WTC11 (cell line): ENCODE data around the gene ATP5MG. TPM values are rescaled to one million over a fixed set of nuclear protein-coding genes. Genes with fewer than 3 reads are reported as not detected.

Experiments
- ATAC-seq: fragments of 200-7000 bp; cut with Tn5 transposase; 2 replicates; pipeline ENCODE4 v1.10.0; 2021; ENCODE audit warnings: mild to moderate bottlenecking, moderate library complexity
- CTCF ChIA-PET: fragments of 300-600 bp; sonication (Branson Sonifier 250); formaldehyde crosslinking; loops from one replicate; lab custom pipeline; 2021; ENCODE audit warnings: antibody characterized with exemption; lab: Charles Lee
- POLR2A ChIA-PET: fragments of 350-600 bp; sonication (Branson Sonifier 250); formaldehyde crosslinking; loops from one replicate; lab custom pipeline; 2021; ENCODE audit warnings: antibody characterized with exemption; lab: Charles Lee
- DNase-seq: peaks from one replicate; pipeline ENCODE4 v3.0.0; 2021; ENCODE audit warnings: low spot score
- H3K27ac Mint-ChIP-seq: 2 replicates; pipeline ENCODE4 v1.8.0; 2021; ENCODE audit warnings: mixed read lengths
- H3K27me3 Mint-ChIP-seq: 2 replicates; pipeline ENCODE4 v1.8.0; 2021; ENCODE audit warnings: low read depth, mild to moderate bottlenecking, moderate library complexity, mixed read lengths
- H3K36me3 Mint-ChIP-seq: 2 replicates; pipeline ENCODE4 v1.8.0; 2021; ENCODE audit warnings: mixed read lengths
- H3K4me1 Mint-ChIP-seq: 2 replicates; pipeline ENCODE4 v1.8.0; 2022; ENCODE audit warnings: mixed read lengths
- H3K4me3 Mint-ChIP-seq: 2 replicates; pipeline ENCODE4 v1.8.0; 2021; ENCODE audit warnings: mild to moderate bottlenecking, moderate library complexity, mixed read lengths
- H3K9me3 Mint-ChIP-seq: 2 replicates; pipeline ENCODE4 v1.8.0; 2021; ENCODE audit warnings: mixed read lengths
- ATF6 ChIP-seq: sonication (generic); formaldehyde crosslinking; IDR thresholded peaks from 2 replicates; pipeline ENCODE4 v1.8.1; 2023; ENCODE audit warnings: mild to moderate bottlenecking, missing genetic modification reagents
- HMGXB4 ChIP-seq: sonication (generic); formaldehyde crosslinking; IDR thresholded peaks from 2 replicates; pipeline ENCODE4 v1.8.1; 2023; ENCODE audit warnings: mild to moderate bottlenecking, moderate library complexity, missing genetic modification reagents
- IRF1 ChIP-seq: sonication (generic); formaldehyde crosslinking; IDR thresholded peaks from 2 replicates; pipeline ENCODE4 v1.8.0; 2023; ENCODE audit warnings: missing genetic modification reagents
- JUN ChIP-seq: sonication (generic); formaldehyde crosslinking; IDR thresholded peaks from 2 replicates; pipeline ENCODE4 v1.8.0; 2023; ENCODE audit warnings: mild to moderate bottlenecking, missing genetic modification reagents
- PRDM15 ChIP-seq: sonication (generic); formaldehyde crosslinking; IDR thresholded peaks from 2 replicates; pipeline ENCODE4 v1.8.0; 2022; ENCODE audit warnings: missing genetic modification reagents
- TCF7 ChIP-seq: sonication (generic); formaldehyde crosslinking; IDR thresholded peaks from 2 replicates; pipeline ENCODE4 v1.8.0; 2022; ENCODE audit warnings: mild to moderate bottlenecking, low read depth, missing genetic modification reagents, moderate library complexity
- ZNF219 ChIP-seq: sonication (generic); formaldehyde crosslinking; IDR thresholded peaks from 2 replicates; pipeline ENCODE4 v1.8.0; 2023; ENCODE audit warnings: missing genetic modification reagents, mild to moderate bottlenecking, borderline replicate concordance
- ZNF281 ChIP-seq: sonication (generic); formaldehyde crosslinking; IDR thresholded peaks from 2 replicates; pipeline ENCODE4 v1.8.0; 2023; ENCODE audit warnings: mild to moderate bottlenecking, missing genetic modification reagents
- ZNF396 ChIP-seq: fragments of 250-450 bp; sonication (Bioruptor Pico); IDR thresholded peaks from 2 replicates; pipeline ENCODE4 v1.8.0; 2021; ENCODE audit warnings: mild to moderate bottlenecking, moderate library complexity, borderline replicate concordance
- total RNA-seq: library from RNA; stranded (reverse); gene quantifications from 3 replicates; pipeline ENCODE4 v1.2.3, GENCODE V29; 2021

Gene ATP5MG
- total RNA-seq, 1 experiment from 2014 or later = 251 TPM

GRCh38 chr11:118359295-118359958, 42.0 kb upstream of the ATP5MG start, which contains the start of gene UBE4A (continued):
- TF ChIP-seq HMGXB4 (CRISPR knock-in tag) (0 out of 2 replicates have a peak, but pooled peaks have one; percentile 1), ZNF281 (CRISPR knock-in tag) (no peak)

GRCh38 chr11:118364956-118365615, 36.3 kb upstream of the ATP5MG start:
- Mint-ChIP-seq H3K9me3 (no peaks in the 10 kb centered on the region), H3K27ac (no peak overlapping the region), H3K36me3 (peaks cover 26% of the 10 kb centered on the region), H3K4me1 (peaks cover 4% of the 10 kb centered on the region), H3K27me3 (no peaks in the 10 kb centered on the region), H3K4me3 (no peak overlapping the region)
- TF ChIP-seq ZNF281 (CRISPR knock-in tag) = no peak
- TF ChIP-seq TCF7 (CRISPR knock-in tag) = no peak
- TF ChIP-seq PRDM15 (CRISPR knock-in tag) = no peak
- TF ChIP-seq ZNF219 (CRISPR knock-in tag) = no peak
- TF ChIP-seq JUN (CRISPR knock-in tag) = no peak
- no peak for TF ChIP-seq ATF6 (CRISPR knock-in tag)
- no peak for TF ChIP-seq IRF1 (CRISPR knock-in tag)
- TF ChIP-seq ZNF396 = no peak
- CTCF ChIA-PET = interaction anchor here (1.5 kb wide), 1 partner anchor 166 kb away, joined by 4 read pairs; no protein-coding TSS in a partner anchor
- DNase-seq = no peak
- POLR2A ChIA-PET = no interaction called here
- ATAC-seq = no peak
